Stimulated activated CD4-positive, alpha-beta T cell treated with anti-CD3 and anti-CD28 coated beads, TNF-alpha, amount 100 ng/mL, for 24 hours (primary cell): ENCODE measurements around the gene FUS.
"Not testable (repeated sequence)": the region's sequence is repeated elsewhere in the genome, so short reads cannot be mapped to it uniquely, and the experiment has no call there.

Experiments used
- DNase-seq, 3 experiments: peaks; one replicate each; pipeline ENCODE4 v3.0.0-alpha.2; 2020; ENCODE audit warnings: low read depth in 3 of 3

FUS gene

GRCh38 chr16:31179747-31180459 is at the start of gene FUS:
Gene FUS (plus strand): TSS chr16:31180139. CDS start chr16:31180215, 76 bp downstream.
- DNase-seq = peak; percentile 80 to 88 (median 85)

DNA sequence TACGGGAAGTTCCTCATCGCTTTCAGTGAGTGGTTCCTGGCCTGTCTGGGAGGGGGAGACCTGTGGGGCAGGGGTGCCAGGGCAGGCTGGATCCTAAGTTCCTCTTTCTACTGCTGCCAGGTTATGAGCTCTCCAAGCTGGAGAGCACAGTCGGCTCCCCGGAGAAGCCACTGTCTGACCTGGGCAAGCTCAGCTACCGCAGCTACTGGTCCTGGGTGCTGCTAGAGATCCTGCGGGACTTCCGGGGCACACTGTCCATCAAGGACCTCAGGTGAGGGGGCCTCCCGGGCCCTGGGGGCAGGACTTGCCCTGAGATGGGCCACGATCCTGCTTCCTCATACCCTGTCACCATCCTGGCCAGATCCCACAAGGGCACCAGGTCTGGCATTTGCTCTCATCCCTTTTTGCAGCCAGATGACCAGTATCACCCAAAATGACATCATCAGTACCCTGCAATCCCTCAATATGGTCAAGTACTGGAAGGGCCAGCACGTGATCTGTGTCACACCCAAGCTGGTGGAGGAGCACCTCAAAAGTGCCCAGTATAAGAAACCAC is 49.5 kb upstream of the FUS start:
- DNase-seq = no peak

- no peak for DNase-seq
Observed at GRCh38 chr16:31130899-31131298, 49.0 kb upstream of the FUS start.

GRCh38 chr16:31131416-31131815 is 48.5 kb upstream of the FUS start:
- no peak for DNase-seq

DNA sequence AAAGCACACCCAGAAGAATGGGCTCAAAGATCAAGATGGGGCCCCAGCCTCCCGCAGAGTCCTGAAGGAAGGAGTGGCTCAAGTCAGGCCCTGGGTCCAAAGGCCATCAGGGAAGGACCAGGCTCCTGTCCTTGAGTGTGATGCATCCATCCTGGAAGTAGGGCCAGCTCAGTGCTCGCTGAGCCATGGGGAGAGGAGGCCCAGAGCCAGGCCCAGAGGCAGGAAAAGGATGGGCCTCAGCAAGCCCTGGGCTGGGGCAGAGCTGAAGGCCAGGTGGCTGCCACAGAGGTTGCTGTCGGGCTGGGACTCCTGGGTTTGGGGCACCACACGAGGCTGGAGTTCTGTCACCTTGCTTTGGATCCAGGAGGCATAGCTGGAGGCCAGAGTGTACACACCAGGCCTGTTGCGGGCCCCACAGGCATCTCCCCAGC is 48.1 kb upstream of the FUS start:
- no peak for DNase-seq

DNA sequence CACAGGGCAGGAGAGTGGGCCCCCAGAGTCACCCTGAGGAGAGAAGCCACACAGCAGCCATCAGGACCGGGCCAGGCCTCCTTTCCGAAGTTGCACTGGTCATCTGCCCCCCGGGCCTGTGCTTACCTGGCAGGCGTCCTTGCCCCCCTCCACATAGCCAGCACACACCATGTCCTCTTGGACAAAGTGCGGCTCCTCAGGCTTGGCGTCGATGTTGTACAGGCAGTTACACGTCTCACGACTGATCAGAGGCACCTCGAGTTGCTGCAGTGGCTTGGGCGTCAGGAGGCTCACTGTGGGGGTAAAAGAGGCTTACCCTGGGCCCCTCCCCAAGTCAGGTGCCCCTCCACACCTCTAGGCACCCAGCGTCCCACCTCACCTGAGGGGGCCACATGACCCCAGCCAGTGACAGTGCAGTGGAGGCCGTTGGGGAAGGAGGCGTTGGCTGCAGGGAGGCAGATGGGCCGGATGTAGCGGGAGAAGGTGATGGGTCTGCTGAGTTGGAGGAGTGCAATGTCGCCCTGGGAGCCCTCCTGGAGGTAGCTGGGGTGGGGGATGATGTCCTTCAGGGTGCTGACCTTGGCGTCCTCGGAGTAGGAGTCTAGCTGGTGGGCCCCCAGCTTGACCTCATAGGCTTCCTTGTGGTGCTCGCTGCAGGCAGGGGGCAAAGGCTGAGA is 47.5 kb upstream of the FUS start:
- DNase-seq = no peak

DNA sequence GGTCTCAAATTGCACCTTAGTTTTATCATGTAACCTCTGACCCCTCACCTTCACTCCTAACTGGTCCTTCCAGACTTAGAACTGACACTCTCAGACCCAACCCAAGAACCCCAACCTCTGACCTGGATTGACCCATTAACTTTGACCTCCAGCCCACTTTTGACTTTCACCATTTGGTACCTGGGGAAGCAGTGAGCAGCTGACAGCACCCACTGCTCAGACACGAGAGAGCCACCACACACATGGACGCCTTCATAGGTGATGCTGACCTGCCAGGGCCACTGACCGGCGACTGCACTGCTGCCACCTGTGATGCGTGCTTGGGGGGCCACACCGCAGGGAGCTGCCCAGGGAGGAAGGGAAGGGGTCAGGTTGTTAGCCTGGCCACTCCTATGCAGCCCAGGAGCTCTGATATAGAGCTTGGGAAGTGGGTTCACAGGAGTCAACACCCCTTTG is 46.9 kb upstream of the FUS start:
- DNase-seq = no peak

- no peak for DNase-seq
Observed at GRCh38 chr16:31134091-31134571, 45.8 kb upstream of the FUS start.

DNA sequence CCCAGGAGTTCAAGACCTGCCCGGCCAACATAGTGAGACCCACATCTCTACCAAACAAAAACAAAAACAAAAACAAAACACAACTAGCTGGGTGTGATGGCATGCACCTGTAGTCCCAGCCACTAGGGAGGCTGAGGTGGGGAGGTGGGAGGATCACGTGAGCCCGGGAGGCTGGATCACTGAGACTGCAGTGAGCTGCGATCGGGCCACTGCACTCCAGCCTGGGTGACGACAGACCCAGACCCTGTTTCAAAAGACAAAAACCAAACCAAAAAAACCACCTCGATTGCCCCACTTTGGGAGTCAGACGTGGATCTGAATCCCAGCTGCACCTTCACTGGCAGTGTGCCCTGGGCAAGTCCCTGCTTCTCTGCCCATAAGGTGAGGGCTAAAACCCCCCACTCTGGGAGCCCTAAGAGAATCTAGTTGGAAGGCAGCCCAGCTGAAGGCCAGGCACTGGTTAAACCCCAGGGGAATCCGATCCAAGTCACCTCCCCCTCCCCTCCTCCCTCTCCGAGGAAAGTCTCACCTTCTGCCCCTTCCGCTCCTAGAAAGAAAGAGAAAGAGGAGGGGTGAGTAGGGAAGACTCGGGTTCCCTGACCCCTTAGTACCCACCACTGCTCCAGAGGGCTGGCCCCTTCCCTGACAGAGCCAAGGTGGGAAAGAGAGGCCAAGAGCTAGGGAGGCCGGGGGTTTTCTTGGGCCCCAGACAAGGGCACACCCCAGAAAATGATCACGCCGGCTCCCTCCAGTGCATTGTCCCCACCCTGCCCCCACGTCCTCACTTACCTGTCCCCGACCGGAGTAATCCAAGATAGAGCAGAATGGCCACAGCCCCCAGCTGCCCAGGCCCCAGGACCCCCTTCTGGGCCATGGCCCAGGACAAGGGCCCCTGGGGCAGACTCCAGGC is 45.1 kb upstream of the FUS start:
- DNase-seq = no peak

GRCh38 chr16:31135535-31136286 is 44.2 kb upstream of the FUS start, which contains the start of gene PRSS8:
Gene PRSS8 (minus strand): TSS chr16:31135727. CDS start chr16:31135498, 229 bp downstream.
- no peak for DNase-seq

DNA sequence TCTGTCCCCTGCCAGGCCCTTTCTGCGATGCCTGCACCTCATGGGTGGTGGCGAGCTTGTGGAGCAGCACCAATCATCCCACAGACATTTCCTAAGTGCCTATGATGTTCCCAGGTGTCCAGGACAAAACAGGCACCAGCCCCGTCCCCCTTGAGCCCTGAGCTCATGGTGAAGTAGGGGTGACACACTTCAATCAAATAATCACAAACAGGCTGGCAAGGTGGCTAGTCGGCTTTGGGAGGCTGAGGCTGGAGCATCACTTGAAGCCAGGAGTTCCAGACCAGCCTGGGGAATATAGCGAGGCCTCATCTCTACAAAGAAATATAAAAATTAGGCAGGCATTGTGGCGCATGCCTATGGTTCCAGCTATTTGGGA is 43.7 kb upstream of the FUS start:
- DNase-seq = no peak

- not testable (repeated sequence) for DNase-seq
Observed at GRCh38 chr16:31136822-31137499, 43.0 kb upstream of the FUS start.

DNA sequence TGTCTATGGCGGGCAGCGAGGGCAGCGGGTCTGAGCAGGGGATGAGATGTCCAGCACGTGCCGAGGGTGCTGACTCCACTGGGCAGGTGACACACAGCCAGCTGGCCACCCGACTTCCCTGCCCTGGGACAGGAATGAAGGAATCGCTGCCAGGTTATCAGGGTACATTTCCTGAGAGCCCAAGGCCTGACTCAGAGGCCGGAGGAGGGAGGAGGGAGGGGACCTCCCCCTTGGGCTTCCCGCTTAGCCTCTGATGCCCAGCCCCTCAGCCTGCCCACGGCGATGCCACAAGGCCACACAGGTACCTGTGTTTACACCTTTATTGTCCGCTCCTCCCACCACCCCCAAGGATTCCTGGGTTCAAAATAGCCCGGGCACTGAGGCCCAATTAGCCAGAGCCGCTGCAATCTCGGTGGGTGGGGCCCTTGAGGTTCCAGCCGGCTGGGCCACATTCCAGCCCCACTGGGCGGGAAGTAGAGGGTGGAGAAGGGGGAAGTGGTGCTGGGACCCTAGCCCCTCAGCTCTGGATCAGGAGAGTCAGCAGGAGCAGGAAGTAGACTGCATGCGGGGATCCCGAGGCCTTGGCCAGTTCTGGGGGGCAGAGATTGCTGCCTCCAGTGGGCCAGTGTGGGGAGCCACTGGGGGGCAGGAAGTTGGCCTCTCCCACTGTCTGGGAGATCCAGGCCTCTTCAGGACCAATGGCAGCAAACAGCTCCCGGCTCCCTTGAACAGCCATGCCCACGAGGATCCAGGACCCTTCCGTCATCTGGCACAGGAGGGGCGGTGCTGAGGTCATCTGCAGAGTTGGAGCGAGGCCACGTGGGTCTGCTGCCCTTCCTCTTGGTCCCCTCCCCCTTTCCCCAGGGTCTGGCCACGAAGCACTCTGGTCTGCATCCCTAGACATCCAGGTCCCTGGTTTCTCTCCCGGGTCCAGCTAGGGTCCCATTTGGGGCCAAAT is 41.0 kb upstream of the FUS start:
- DNase-seq = no peak

DNA sequence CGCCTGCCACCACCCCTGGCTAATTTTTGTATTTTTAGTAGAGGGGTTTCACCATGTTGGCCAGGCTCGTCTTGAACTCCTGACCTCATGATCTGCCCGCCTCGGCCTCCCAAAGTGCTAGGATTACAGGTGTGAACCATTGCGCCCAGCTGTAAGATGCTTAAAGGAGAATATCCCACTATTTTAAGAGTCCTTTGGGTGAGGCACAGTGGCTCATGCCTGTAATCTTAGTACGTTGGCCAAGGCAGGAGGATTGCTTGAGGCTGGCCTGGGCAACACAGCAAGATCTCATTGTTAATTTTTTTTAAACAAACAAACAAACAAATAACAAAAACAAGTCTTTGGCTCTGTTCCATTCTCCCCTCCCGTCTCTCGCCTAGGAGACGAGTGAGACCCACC is 38.9 kb upstream of the FUS start:
- DNase-seq = not testable (repeated sequence)

DNA sequence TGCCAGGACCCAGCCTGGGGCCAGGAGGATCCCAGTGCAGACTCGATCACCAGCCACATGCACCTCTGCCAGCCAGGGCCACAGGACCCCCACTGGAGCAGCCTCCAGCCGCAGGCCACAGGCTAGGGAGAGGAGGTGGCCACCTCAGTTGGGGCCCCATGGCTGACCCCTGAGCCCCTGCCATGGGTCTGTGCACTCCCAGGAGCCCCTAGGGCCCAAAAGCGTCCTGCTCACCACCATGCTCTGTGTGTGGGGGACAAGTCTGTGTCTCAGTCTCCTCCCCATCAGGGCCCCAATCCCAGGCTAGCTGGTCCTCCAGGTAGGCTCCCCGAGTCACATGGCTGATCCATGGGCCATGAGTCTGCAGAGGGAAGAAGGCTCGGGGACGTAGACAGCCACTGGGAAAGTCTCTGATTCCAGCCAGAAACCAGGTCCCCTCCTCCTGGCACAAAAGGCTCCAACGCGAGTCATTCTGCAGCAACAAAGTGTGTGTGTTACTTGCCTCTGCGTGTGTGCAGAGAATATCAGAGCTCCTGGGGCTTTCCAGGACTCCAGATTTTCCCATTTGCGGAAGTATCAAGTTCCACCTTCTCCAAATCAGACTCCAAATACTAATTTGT is 38.3 kb upstream of the FUS start:
- DNase-seq = no peak

DNA sequence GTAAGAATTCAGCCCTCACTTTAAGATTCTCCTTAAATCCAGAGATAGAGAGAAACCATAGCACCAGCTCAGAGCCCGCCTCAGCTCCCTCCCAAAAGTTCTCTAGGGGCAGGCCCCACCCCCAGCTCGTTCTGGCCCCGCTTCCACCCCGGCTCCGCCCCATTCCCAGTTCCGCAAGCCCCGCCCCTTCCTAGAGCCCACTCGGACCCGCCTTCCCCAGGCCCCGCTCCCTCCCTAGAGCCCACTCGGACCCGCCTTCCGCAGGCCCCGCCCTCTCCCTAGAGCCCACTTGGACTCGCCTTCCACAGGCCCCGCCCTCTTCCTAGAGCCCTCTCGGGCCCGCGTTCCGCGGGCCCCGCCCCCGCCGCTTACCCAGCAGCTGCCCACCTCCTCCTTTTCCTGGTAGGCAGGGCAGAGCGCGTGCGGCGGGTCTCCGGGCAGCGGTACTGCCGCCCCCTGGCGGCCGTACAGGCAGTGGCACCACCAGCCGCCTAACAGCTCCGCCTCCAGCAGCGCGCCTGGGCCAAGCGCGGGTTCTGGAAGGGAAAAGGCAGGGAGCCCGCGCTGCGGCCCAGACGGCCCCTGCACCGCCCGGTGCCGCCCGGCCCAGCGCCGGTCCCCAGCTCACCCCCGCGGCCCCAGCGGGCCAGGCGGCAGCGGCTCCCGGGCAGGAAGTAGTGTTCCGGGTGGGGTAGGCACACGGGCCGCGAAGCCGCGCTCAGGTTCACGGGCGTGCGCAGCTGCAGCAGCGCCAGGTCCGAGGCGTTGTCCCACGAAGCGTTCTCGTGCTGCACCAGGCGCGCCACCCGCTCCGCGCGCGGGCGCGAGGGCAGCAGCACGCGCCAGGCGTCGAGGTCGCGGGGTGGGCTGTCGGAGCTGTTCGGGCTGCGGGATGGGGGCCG is 37.6 kb upstream of the FUS start:
- DNase-seq = peak; percentile 96 to 99 (median 98)

GRCh38 chr16:31143011-31143693 is 36.8 kb upstream of the FUS start:
- DNase-seq = no peak
